Ascending aorta (tissue), 2 donors: ENCODE measurements around the gene SPEM1. TPM values are rescaled to one million over a fixed set of nuclear protein-coding genes. Genes with fewer than 3 reads are reported as not detected.

ENCODE experiments used
- DNase-seq, 2 donors: peaks; one replicate each; pipeline ENCODE4 v3.0.0-alpha.2; 2019; ENCODE audit warnings: low spot score in 2 of 2
- H3K27ac ChIP-seq, 2 donors: fragments of 200-600 bp; sonication (generic); one replicate each; pipeline ENCODE4 v1.5.1; 2016 to 2017; ENCODE audit warnings: mild to moderate bottlenecking in 1 of 2
- H3K27me3 ChIP-seq: fragments of 200-600 bp; sonication (generic); one replicate; pipeline ENCODE4 v1.5.1; 2017
- H3K36me3 ChIP-seq, 2 donors: fragments of 200-600 bp; sonication (generic); one replicate each; pipeline ENCODE4 v1.5.1; 2016
- H3K4me1 ChIP-seq, 2 donors: fragments of 200-600 bp; sonication (generic); one replicate each; pipeline ENCODE4 v1.5.1; 2016 to 2017; ENCODE audit warnings: mild to moderate bottlenecking in 1 of 2
- H3K4me3 ChIP-seq, 2 donors: fragments of 200-600 bp; sonication (generic); one replicate each; pipeline ENCODE4 v1.5.1; 2016 to 2017; ENCODE audit warnings: mild to moderate bottlenecking in 1 of 2
- H3K9me3 ChIP-seq, 2 donors: fragments of 200-600 bp; sonication (generic); one replicate each; pipeline ENCODE4 v1.5.1; 2016
- intact Hi-C: fragments of 100-400 bp; cut with DNase I; formaldehyde crosslinking; loops from one replicate; pipeline ENCODE4 v1.15.1; 2023
- total RNA-seq: library from RNA; depleted of rRNA; stranded (reverse); fragments of >200 nt; gene quantifications from one replicate; pipeline ENCODE4 v1.1.0, GENCODE V29; 2016
- TF ChIP-seq, protein P1 (sequence below), 3 experiments: fragments of 200-600 bp in 2 of 3; fragments of 450-650 bp in 1 of 3; sonication (generic) in 2 of 3; IDR thresholded peaks; one replicate each; pipeline ENCODE4 v1.5.1; 2016 to 2019; ENCODE audit warnings: antibody characterized with exemption in 3 of 3, mild to moderate bottlenecking in 1 of 3, moderate library complexity in 1 of 3

SPEM1 gene
- total RNA-seq, 1 donor from 2014 or later: not detected

DNA sequence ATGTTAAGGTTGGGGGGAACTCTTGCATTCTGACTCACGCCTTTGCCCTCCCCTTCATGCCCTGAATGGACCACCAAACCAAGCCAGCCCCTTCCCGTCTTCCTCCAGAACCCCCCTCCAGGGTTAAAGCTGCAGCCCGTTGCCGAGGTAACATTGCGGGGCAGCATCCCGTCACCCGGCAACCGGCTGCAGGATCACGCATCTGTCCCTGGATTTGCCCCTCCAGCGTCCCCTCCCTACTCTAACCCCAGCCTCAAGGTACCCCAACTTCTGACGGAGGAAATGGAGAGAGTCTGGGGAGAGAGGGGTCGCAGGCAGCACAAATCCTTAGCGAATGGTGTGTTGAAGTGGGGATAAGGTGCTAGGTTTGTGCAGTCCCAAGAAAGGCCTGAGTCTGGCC is 13.0 kb upstream of the SPEM1 start:
- Histone ChIP-seq H3K9me3 (no peaks in the 10 kb centered on the region), H3K27me3 (no peaks in the 10 kb centered on the region), H3K4me1 (peaks cover 0 to 19% of the 10 kb centered on the region in 2 donors), H3K36me3 (peaks cover 0 to 7% of the 10 kb centered on the region in 2 donors), H3K27ac (no peak overlapping the region), H3K4me3 (no peak overlapping the region)
- TF ChIP-seq, protein P1, sequence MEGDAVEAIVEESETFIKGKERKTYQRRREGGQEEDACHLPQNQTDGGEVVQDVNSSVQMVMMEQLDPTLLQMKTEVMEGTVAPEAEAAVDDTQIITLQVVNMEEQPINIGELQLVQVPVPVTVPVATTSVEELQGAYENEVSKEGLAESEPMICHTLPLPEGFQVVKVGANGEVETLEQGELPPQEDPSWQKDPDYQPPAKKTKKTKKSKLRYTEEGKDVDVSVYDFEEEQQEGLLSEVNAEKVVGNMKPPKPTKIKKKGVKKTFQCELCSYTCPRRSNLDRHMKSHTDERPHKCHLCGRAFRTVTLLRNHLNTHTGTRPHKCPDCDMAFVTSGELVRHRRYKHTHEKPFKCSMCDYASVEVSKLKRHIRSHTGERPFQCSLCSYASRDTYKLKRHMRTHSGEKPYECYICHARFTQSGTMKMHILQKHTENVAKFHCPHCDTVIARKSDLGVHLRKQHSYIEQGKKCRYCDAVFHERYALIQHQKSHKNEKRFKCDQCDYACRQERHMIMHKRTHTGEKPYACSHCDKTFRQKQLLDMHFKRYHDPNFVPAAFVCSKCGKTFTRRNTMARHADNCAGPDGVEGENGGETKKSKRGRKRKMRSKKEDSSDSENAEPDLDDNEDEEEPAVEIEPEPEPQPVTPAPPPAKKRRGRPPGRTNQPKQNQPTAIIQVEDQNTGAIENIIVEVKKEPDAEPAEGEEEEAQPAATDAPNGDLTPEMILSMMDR (IDR thresholded peaks at IDR 0.05): no peak
- no peak for DNase-seq
- intact Hi-C loops: loop anchor here (10.0 kb wide), 1 partner anchor 278 kb away; the partner anchor contains the start of genes TP53 and WRAP53

DNA sequence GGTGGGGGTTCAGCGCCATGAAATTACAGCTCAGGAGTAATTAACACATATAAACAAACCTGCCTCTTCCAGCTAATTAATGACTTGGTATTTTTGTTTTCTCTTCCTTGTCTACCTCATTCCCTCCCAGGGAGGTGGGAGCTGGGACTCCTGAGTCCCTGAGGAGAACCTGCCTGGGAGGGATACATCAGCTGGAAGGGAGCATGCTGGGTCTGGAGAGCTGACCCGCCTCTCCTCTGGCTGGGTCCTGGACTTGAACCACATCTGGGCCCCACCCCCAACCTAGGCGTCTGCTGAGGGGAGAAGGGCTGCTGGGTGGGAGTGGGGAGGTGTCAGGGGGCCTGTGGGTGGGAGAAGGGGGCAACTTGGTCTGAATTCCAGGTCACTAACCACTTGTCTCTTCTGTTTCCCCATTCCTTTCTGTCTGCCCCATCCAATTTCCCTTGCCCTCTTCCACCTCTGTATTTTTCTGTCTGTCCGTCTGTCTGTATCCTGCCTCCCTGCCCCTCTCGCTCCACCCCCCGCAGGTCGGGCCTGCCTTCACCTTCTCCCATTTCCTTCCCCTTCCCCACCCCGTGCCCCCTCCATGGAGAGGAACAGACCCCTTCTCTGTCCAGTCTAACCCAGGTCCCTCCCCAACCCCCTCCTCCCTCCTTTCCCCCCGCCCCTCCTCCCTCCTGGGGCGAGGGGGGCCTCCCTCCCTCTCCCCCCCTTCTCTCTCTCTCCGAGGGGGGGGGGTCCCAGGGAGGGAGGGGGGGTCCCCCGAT is 12.5 kb upstream of the SPEM1 start, which contains the start of gene NLGN2:
Gene NLGN2, plus strand, starts transcription at position 361 of the 767 bp plus-strand sequence. CDS start 411 bp downstream, outside the sequence.
- H3K4me3 ChIP-seq: no peak within 1 kb of the TSS
- peaks cover 0 to 13% of the 10 kb centered on the region in 2 donors for H3K4me1 ChIP-seq

DNA sequence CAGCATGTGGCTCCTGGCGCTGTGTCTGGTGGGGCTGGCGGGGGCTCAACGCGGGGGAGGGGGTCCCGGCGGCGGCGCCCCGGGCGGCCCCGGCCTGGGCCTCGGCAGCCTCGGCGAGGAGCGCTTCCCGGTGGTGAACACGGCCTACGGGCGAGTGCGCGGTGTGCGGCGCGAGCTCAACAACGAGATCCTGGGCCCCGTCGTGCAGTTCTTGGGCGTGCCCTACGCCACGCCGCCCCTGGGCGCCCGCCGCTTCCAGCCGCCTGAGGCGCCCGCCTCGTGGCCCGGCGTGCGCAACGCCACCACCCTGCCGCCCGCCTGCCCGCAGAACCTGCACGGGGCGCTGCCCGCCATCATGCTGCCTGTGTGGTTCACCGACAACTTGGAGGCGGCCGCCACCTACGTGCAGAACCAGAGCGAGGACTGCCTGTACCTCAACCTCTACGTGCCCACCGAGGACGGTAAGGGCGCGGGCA is 11.8 kb upstream of the SPEM1 start:
- TF ChIP-seq, protein P1 (IDR thresholded peaks at IDR 0.05): no peak
- DNase-seq: no peak
- peaks cover 0 to 7% of the 10 kb centered on the region in 2 donors for H3K4me1 ChIP-seq
- no peaks in the 10 kb centered on the region for H3K9me3 ChIP-seq
- no peak overlapping the region for H3K4me3 ChIP-seq
- H3K27ac ChIP-seq: no peak overlapping the region
- intact Hi-C loops: loop anchor here (10.0 kb wide), 1 partner anchor 277 kb away; the partner anchor contains the start of genes TP53 and WRAP53
- peaks cover 0 to 7% of the 10 kb centered on the region in 2 donors for H3K36me3 ChIP-seq
- no peaks in the 10 kb centered on the region for H3K27me3 ChIP-seq

More for the DNA sequence above, 12.5 kb upstream of the SPEM1 start, which contains the start of gene NLGN2:
- Histone ChIP-seq H3K9me3 (no peaks in the 10 kb centered on the region), H3K27me3 (no peaks in the 10 kb centered on the region), H3K36me3 (peaks cover 0 to 7% of the 10 kb centered on the region in 2 donors), H3K27ac (no peak within 1 kb of the TSS)
- TF ChIP-seq, protein P1 (IDR thresholded peaks at IDR 0.05): no peak
- no peak for DNase-seq
- intact Hi-C loops: loop anchor here (10.0 kb wide), 1 partner anchor 277 kb away; the partner anchor contains the start of genes TP53 and WRAP53

DNA sequence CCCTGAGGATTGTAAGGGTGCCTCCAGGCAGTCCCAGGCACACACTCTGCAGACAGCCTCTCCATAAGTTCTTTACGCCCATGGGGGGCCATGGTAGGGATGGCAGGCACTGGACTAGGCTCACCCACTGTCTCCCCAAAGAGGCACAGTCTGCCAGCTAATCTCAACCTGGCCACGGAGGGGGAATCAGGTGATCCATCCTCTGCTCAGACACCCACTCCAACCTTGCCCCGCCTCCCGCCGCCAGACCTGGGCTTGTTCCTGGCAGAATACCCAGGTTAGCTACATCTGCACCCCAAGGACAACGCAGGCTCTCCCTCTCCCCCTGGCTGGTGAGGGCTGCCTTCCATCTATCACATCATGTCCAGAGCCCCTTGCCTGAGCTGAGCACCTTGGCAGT is 11.3 kb upstream of the SPEM1 start:
- intact Hi-C loops: loop anchor here (10.0 kb wide), 1 partner anchor 276 kb away; the partner anchor contains the start of genes TP53 and WRAP53
- Histone ChIP-seq H3K27me3 (no peaks in the 10 kb centered on the region), H3K27ac (no peak overlapping the region), H3K4me3 (no peak overlapping the region), H3K36me3 (peaks cover 0 to 7% of the 10 kb centered on the region in 2 donors), H3K9me3 (no peaks in the 10 kb centered on the region), H3K4me1 (peaks cover 0 to 5% of the 10 kb centered on the region in 2 donors)
- TF ChIP-seq, protein P1 (IDR thresholded peaks at IDR 0.05): no peak
- DNase-seq: no peak

DNA sequence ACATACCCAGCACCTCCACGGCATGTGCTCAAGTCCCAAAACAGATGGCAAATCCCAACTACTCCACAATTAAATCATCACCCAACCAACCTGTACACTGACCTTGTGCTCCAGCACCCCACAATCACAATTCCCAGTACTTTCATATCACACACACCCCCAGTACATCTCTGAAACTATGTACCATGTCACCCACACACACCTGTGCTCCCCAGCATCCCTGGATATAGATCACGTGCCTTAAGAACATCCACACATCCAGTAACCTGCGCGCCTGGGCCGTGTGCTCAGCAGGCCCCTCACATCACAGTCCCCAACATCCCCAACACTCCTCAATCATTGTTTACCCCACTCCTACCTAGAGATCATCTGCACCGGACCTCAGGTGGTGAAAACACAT is 10.4 kb upstream of the SPEM1 start:
- intact Hi-C loops: loop anchor here (10.0 kb wide), 1 partner anchor 275 kb away; the partner anchor contains the start of genes TP53 and WRAP53
- TF ChIP-seq, protein P1 (IDR thresholded peaks at IDR 0.05): no peak
- H3K4me1 ChIP-seq: peaks cover 0 to 5% of the 10 kb centered on the region in 2 donors

More for the DNA sequence above, 10.4 kb upstream of the SPEM1 start:
- H3K9me3 ChIP-seq: no peaks in the 10 kb centered on the region
- no peak overlapping the region for H3K4me3 ChIP-seq
- no peak for DNase-seq
- H3K27ac ChIP-seq: no peak overlapping the region
- no peaks in the 10 kb centered on the region for H3K27me3 ChIP-seq
- H3K36me3 ChIP-seq: peaks cover 0 to 7% of the 10 kb centered on the region in 2 donors
